ENCODE measurements around the gene PROS1. TPM values are rescaled to one million over a fixed set of nuclear protein-coding genes. Genes with fewer than 3 reads are reported as not detected.

PROS1 gene
- polyA plus RNA-seq, 1 donor (not counting 4 experiments of a cell fraction or from before 2014, with no cell fraction given): 3.8 TPM

- no peaks in the 10 kb centered on the region for H3K79me2 ChIP-seq (ENCODE audit: control insufficient read depth, insufficient read depth, low read length)
- no peaks in the 10 kb centered on the region for H3K9me1 ChIP-seq (ENCODE audit: control insufficient read depth, extremely low read depth, insufficient read depth, low read length)
- H3K4me3 ChIP-seq (ENCODE audit: control insufficient read depth in 2 of 3, extremely low read depth in 1 of 3, insufficient read depth in 2 of 3, low read depth in 1 of 3, low read length in 3 of 3): no peak overlapping the region
- DNase-seq (ENCODE audit: low read depth, low spot score) (no peak), FAIRE-seq (no peak)
- H3K36me3 ChIP-seq (ENCODE audit: control insufficient read depth in 2 of 2, extremely low read depth in 1 of 2, insufficient read depth in 2 of 2, low read length in 2 of 2): no peaks in the 10 kb centered on the region
- no peaks in the 10 kb centered on the region for H3K4me1 ChIP-seq (ENCODE audit: control insufficient read depth, extremely low read depth, insufficient read depth, low read length)
- H3K27ac ChIP-seq (ENCODE audit: control insufficient read depth, insufficient read depth, low read length): no peak overlapping the region
- no peak overlapping the region for H3K9ac ChIP-seq (ENCODE audit: control insufficient read depth, extremely low read depth, insufficient read depth, low read length)
- TF ChIP-seq EZH2 (IDR thresholded peaks at IDR 0.05; ENCODE audit: low read length) (no peak), CTCF (optimal IDR thresholded peaks at IDR 0.05 in 1 of 3, IDR thresholded peaks at IDR 0.05 in 1 of 3, conservative IDR thresholded peaks at IDR 0.05 in 1 of 3; ENCODE audit: extremely low read depth in 1 of 3, insufficient read depth in 2 of 3, low read length in 3 of 3) (no peak)
- H3K27me3 ChIP-seq (ENCODE audit: control insufficient read depth, extremely low read depth, insufficient read depth, low read length): no peaks in the 10 kb centered on the region
- no peaks in the 10 kb centered on the region for H4K20me1 ChIP-seq (ENCODE audit: control insufficient read depth, extremely low read depth, insufficient read depth, low read length)
- H3K9me3 ChIP-seq (ENCODE audit: control insufficient read depth, low read depth, low read length): peaks cover 7% of the 10 kb centered on the region
- no peak overlapping the region for H2AFZ ChIP-seq (ENCODE audit: control insufficient read depth, low read length)
- no peak overlapping the region for H3K4me2 ChIP-seq (ENCODE audit: control insufficient read depth, extremely low read depth, insufficient read depth, low read depth, low read length)
- dilution Hi-C loops (cut with MboI; ENCODE audit: extremely low pct_ligation_motif_present, low sequenced_read_pairs): no loop called here
Observed at GRCh38 chr3:93907132-93907531, 66.6 kb downstream of the PROS1 start.

GRCh38 chr3:93906245-93906644 is 67.5 kb downstream of the PROS1 start:
- H3K9ac ChIP-seq (ENCODE audit: control insufficient read depth, extremely low read depth, insufficient read depth, low read length): no peak overlapping the region
- no peaks in the 10 kb centered on the region for H3K27me3 ChIP-seq (ENCODE audit: control insufficient read depth, extremely low read depth, insufficient read depth, low read length)
- H3K4me2 ChIP-seq (ENCODE audit: control insufficient read depth, extremely low read depth, insufficient read depth, low read depth, low read length): no peak overlapping the region
- H2AFZ ChIP-seq (ENCODE audit: control insufficient read depth, low read length): no peak overlapping the region
- H3K79me2 ChIP-seq (ENCODE audit: control insufficient read depth, insufficient read depth, low read length): no peaks in the 10 kb centered on the region
- no peak overlapping the region for H3K4me3 ChIP-seq (ENCODE audit: control insufficient read depth in 2 of 3, extremely low read depth in 1 of 3, insufficient read depth in 2 of 3, low read depth in 1 of 3, low read length in 3 of 3)
- no peaks in the 10 kb centered on the region for H4K20me1 ChIP-seq (ENCODE audit: control insufficient read depth, extremely low read depth, insufficient read depth, low read length)
- no peaks in the 10 kb centered on the region for H3K4me1 ChIP-seq (ENCODE audit: control insufficient read depth, extremely low read depth, insufficient read depth, low read length)
- no peaks in the 10 kb centered on the region for H3K9me1 ChIP-seq (ENCODE audit: control insufficient read depth, extremely low read depth, insufficient read depth, low read length)
- DNase-seq (ENCODE audit: low read depth, low spot score) (no peak), FAIRE-seq (no peak)
- no peak overlapping the region for H3K27ac ChIP-seq (ENCODE audit: control insufficient read depth, insufficient read depth, low read length)
- dilution Hi-C loops (cut with MboI; ENCODE audit: extremely low pct_ligation_motif_present, low sequenced_read_pairs): no loop called here
- H3K9me3 ChIP-seq (ENCODE audit: control insufficient read depth, low read depth, low read length): peaks cover 7% of the 10 kb centered on the region
- no peaks in the 10 kb centered on the region for H3K36me3 ChIP-seq (ENCODE audit: control insufficient read depth in 2 of 2, extremely low read depth in 1 of 2, insufficient read depth in 2 of 2, low read length in 2 of 2)
- TF ChIP-seq CTCF (optimal IDR thresholded peaks at IDR 0.05 in 1 of 3, IDR thresholded peaks at IDR 0.05 in 1 of 3, conservative IDR thresholded peaks at IDR 0.05 in 1 of 3; ENCODE audit: extremely low read depth in 1 of 3, insufficient read depth in 2 of 3, low read length in 3 of 3) (no peak), EZH2 (IDR thresholded peaks at IDR 0.05; ENCODE audit: low read length) (no peak)
